GM13976 (cell line): ENCODE data around the gene DBH.

Source experiments
- DNase-seq: peaks from one replicate; pipeline ENCODE4 v3.0.0; 2012; ENCODE audit warnings: low spot score
- in situ Hi-C: fragments of 300-500 bp; cut with MboI; formaldehyde crosslinking; loops from one replicate; pipeline ENCODE4 v1.12.0; 2022; ENCODE audit warnings: low sequenced_read_pairs, mixed read lengths, inconsistent platforms; ENCODE audit not compliant: unreplicated experiment
- TF ChIP-seq, protein P1 (sequence below): IDR thresholded peaks from 2 replicates; pipeline ENCODE4 v1.5.1; 2012; ENCODE audit warnings: borderline replicate concordance, mild to moderate bottlenecking; ENCODE audit not compliant: insufficient read depth; ENCODE audit errors: extremely low read depth, missing control alignments, control extremely low read depth

The DBH gene

DNA sequence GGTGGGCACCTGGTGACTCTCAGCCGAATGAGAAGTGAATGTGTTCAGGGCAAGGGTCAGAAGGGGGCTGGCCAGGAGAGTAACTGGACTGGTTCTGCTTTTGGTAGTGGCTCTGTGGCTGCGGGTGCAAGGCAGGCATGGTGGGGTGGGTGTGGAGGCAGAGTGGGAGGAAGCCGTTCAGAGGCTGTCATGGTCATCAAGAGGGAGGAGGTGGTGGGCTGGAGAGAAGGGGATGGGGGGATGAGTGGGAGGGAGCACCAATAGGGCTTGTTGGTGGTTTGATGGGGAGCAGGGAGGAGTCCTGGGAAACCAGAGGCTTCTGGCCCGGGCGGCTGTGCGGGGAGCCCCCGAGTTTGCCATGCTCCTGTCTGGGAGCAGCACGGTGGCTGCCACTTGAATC lies 40.3 kb upstream of the DBH start:
- TF ChIP-seq, protein P1, sequence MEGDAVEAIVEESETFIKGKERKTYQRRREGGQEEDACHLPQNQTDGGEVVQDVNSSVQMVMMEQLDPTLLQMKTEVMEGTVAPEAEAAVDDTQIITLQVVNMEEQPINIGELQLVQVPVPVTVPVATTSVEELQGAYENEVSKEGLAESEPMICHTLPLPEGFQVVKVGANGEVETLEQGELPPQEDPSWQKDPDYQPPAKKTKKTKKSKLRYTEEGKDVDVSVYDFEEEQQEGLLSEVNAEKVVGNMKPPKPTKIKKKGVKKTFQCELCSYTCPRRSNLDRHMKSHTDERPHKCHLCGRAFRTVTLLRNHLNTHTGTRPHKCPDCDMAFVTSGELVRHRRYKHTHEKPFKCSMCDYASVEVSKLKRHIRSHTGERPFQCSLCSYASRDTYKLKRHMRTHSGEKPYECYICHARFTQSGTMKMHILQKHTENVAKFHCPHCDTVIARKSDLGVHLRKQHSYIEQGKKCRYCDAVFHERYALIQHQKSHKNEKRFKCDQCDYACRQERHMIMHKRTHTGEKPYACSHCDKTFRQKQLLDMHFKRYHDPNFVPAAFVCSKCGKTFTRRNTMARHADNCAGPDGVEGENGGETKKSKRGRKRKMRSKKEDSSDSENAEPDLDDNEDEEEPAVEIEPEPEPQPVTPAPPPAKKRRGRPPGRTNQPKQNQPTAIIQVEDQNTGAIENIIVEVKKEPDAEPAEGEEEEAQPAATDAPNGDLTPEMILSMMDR = no peak
- in situ Hi-C loops = no loop called here
- no peak for DNase-seq

- DNase-seq = no peak
- TF ChIP-seq, protein P1 = no peak
- in situ Hi-C loops = no loop called here
Observed at GRCh38 chr9:133597316-133597957, 38.7 kb upstream of the DBH start.

- TF ChIP-seq, protein P1 = no peak
- no peak for DNase-seq
- in situ Hi-C loops = no loop called here
Observed at GRCh38 chr9:133598978-133599377, 37.2 kb upstream of the DBH start.

DNA sequence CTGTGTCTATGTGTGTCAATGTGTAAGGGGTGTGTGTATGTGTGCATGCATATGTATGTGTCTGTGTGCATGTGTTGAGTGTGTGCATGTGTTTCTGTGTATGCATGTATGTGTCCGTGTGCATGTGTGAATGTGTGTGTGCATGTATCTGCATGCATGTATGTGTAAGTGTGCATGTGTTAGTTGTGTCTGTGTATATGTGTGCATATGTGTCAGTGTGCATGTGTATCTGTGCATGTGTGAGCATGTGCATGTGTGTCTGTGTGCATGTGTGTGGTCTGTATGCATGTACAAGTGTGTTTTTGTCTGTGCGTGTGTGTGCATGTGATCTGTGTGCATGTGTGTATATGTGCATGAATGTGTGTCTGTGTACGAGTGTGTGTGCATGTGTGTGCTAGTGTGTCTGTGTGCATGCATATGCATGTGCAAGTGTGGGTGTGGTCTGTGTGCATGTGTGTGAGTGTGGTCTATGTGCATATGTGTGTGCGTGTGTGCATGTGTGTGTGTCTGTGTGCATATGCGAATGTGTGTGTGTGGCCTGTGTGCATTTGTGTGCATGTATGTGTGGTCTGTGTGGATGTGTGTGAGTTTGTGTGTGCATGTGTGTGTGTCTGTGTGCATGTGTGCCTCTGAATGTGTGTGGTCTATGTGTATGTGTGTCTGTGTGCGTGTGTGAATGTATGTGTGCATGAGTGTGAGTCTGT lies 36.5 kb upstream of the DBH start:
- in situ Hi-C loops = no loop called here
- TF ChIP-seq, protein P1 = no peak

GRCh38 chr9:133600739-133601138 lies 35.4 kb upstream of the DBH start:
- DNase-seq = no peak
- in situ Hi-C loops = no loop called here
- TF ChIP-seq, protein P1 = no peak

More for the DNA sequence above, 36.5 kb upstream of the DBH start:
- DNase-seq = no peak

- no peak for DNase-seq
- in situ Hi-C loops = no loop called here
Observed at GRCh38 chr9:133601746-133602145, 34.4 kb upstream of the DBH start.

More at GRCh38 chr9:133601746-133602145, 34.4 kb upstream of the DBH start:
- TF ChIP-seq, protein P1 = no peak
